ENCODE data around the gene EFNA5. TPM values are rescaled to one million over a fixed set of nuclear protein-coding genes. Genes with fewer than 3 reads are reported as not detected.

Gene EFNA5
- polyA plus RNA-seq, 2 donors: 3.4 to 4.9 TPM

DNA sequence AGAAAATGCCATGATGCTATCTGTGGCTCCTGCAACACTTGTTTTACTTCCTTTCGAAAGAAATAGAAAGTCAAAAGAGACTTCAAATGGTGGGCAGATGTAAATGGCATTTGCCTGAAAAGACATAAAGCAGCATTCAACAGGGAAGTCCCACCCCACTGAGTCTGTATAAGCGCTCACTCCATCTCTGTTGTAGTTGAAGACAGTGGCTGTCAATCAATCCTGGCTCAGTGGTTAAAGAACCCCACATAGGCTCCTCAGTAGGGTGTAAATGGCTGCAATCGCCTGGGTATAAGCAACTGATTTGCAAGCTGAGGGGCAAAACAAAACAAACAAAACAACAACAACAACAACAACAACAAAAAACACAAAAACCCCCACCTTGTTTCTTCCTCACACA is 158.7 kb downstream of the EFNA5 start:
- Histone ChIP-seq H3K4me3 (ENCODE audit: low read depth in 1 of 2, low read length in 2 of 2) (no peak overlapping the region), H3K4me1 (ENCODE audit: control insufficient read depth in 2 of 2, insufficient read depth in 2 of 2, low read length in 1 of 2) (no peaks in the 10 kb centered on the region), H3K27me3 (ENCODE audit: control insufficient read depth in 1 of 2, insufficient read depth in 2 of 2, low read length in 2 of 2) (no peaks in the 10 kb centered on the region), H3K27ac (ENCODE audit: low read depth in 2 of 2, low read length in 1 of 2) (no peak overlapping the region), H3K36me3 (ENCODE audit: control insufficient read depth in 2 of 2, insufficient read depth in 2 of 2, low read length in 1 of 2) (no peaks in the 10 kb centered on the region), H3K9me3 (ENCODE audit: control insufficient read depth in 2 of 2, insufficient read depth in 1 of 2, low read depth in 1 of 2, low read length in 1 of 2) (no peaks in the 10 kb centered on the region)
- 90 to 93% methylated on average over 3 of the region's 3 CpGs for WGBS, 2 donors

DNA sequence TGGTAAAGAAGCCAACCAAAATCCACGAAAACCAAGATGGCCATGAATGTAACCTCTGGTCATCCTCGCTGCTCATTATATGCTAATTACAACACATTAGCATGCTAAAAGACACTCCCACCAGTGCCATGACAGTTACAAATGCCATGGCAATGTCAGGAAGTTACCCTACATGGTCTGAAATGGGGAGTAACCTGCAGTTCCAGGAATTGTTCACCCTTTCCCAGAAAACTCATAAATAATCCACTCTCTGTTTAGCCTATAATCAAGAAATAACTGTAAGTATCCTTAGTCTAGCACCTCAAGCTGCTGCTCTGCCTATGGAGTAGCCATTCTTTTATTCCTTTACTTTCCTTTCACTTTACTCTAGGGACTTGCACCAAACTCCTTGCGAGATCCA is 160.6 kb downstream of the EFNA5 start:
- no peaks in the 10 kb centered on the region for H3K36me3 ChIP-seq (ENCODE audit: control insufficient read depth in 2 of 2, insufficient read depth in 2 of 2, low read length in 1 of 2)
- H3K9me3 ChIP-seq (ENCODE audit: control insufficient read depth in 2 of 2, insufficient read depth in 1 of 2, low read depth in 1 of 2, low read length in 1 of 2): no peaks in the 10 kb centered on the region
- 94 to 98% methylated on average over 3 of the region's 3 CpGs for WGBS, 2 donors
- no peaks in the 10 kb centered on the region for H3K4me1 ChIP-seq (ENCODE audit: control insufficient read depth in 2 of 2, insufficient read depth in 2 of 2, low read length in 1 of 2)
- H3K27ac ChIP-seq (ENCODE audit: low read depth in 2 of 2, low read length in 1 of 2): no peak overlapping the region
- H3K27me3 ChIP-seq (ENCODE audit: control insufficient read depth in 1 of 2, insufficient read depth in 2 of 2, low read length in 2 of 2): no peaks in the 10 kb centered on the region
- no peak overlapping the region for H3K4me3 ChIP-seq (ENCODE audit: low read depth in 1 of 2, low read length in 2 of 2)

DNA sequence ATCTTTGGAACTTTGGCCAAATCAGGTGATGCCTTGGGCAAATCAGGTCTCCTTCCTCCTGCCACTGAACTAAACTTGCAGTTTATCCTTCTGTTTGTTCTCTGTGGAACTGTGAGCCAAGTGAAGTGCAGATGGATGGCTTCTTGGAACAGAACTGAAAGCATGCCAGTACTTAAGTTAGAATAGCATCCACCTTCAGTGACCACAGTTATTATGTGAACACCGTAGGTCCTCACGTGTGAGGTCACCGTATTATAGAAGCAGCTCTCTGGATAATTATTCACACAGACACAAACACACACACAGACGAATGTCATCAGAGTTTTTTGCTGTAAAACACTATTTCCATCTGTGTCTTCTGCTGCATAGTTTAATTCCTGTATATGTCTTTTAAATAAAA is 162.6 kb downstream of the EFNA5 start:
- H3K27me3 ChIP-seq (ENCODE audit: control insufficient read depth in 1 of 2, insufficient read depth in 2 of 2, low read length in 2 of 2): no peaks in the 10 kb centered on the region
- no peaks in the 10 kb centered on the region for H3K4me1 ChIP-seq (ENCODE audit: control insufficient read depth in 2 of 2, insufficient read depth in 2 of 2, low read length in 1 of 2)
- H3K27ac ChIP-seq (ENCODE audit: low read depth in 2 of 2, low read length in 1 of 2): no peak overlapping the region
- H3K36me3 ChIP-seq (ENCODE audit: control insufficient read depth in 2 of 2, insufficient read depth in 2 of 2, low read length in 1 of 2): no peaks in the 10 kb centered on the region
- 48 to 65% methylated on average over 4 of the region's 4 CpGs for WGBS, 2 donors
- no peaks in the 10 kb centered on the region for H3K9me3 ChIP-seq (ENCODE audit: control insufficient read depth in 2 of 2, insufficient read depth in 1 of 2, low read depth in 1 of 2, low read length in 1 of 2)
- no peak overlapping the region for H3K4me3 ChIP-seq (ENCODE audit: low read depth in 1 of 2, low read length in 2 of 2)

DNA sequence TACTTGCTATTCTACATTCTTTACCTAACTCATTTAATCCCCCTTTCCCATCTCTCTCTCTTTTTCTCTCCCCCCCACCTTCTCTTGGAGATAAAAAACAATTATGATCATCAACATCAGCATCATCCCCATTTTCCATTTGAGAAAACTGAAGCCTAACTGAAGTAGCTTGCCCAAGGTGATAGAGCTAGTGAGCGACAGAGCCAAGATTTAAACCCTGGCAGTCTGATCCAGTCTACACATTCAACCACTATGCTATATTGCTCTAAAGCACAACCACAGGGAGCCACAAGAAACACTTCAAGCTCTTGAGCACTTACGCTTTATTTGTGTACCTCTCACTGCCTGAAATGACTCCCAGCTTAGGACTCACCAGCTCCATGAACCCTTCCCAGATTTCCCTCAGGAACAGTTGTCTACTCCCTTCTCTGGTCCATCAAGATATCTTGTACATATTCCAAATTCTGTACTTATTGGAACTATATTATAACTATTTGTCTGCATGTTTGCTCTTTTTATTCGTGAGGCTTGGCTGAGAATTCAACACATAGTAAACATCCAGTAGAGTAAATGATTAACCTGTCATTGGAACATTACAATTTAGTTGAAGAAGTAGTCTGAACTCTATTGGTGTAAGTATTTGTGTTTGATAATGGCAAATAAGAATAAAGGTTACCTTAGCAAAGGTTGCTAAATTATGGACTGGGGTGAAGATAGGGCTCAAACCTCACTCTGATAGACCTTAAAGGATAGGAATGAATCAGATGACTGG is 164.8 kb downstream of the EFNA5 start:
- Histone ChIP-seq H3K36me3 (ENCODE audit: control insufficient read depth in 2 of 2, insufficient read depth in 2 of 2, low read length in 1 of 2) (peaks cover 0 to 2% of the 10 kb centered on the region in 2 donors), H3K4me1 (ENCODE audit: control insufficient read depth in 2 of 2, insufficient read depth in 2 of 2, low read length in 1 of 2) (no peaks in the 10 kb centered on the region), H3K27me3 (ENCODE audit: control insufficient read depth in 1 of 2, insufficient read depth in 2 of 2, low read length in 2 of 2) (no peaks in the 10 kb centered on the region), H3K4me3 (ENCODE audit: low read depth in 1 of 2, low read length in 2 of 2) (no peak overlapping the region), H3K27ac (ENCODE audit: low read depth in 2 of 2, low read length in 1 of 2) (no peak overlapping the region), H3K9me3 (ENCODE audit: control insufficient read depth in 2 of 2, insufficient read depth in 1 of 2, low read depth in 1 of 2, low read length in 1 of 2) (no peaks in the 10 kb centered on the region)
- WGBS, 2 donors: 59 to 87% methylated on average over 3 of the region's 3 CpGs

DNA sequence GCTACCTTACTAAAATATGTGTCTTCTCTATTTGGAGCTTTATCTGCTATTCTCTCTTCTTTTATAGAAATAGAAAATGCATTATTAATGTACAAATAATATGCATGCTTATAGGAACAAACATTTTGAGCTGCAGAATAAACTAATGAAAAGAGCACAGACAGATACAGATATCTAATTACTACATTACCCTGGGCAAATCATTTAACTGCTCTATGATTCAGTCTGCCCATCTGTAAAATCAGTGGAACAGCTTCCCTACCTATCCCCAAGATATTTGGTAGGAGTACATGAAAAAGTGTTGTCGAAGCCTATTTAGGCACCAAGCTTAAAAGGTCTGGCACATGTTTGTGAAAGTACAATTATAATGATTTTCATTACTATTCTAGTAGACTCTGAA is 166.3 kb downstream of the EFNA5 start:
- Histone ChIP-seq H3K27ac (ENCODE audit: low read depth in 2 of 2, low read length in 1 of 2) (no peak overlapping the region), H3K36me3 (ENCODE audit: control insufficient read depth in 2 of 2, insufficient read depth in 2 of 2, low read length in 1 of 2) (peaks cover 0 to 2% of the 10 kb centered on the region in 2 donors), H3K27me3 (ENCODE audit: control insufficient read depth in 1 of 2, insufficient read depth in 2 of 2, low read length in 2 of 2) (no peaks in the 10 kb centered on the region), H3K9me3 (ENCODE audit: control insufficient read depth in 2 of 2, insufficient read depth in 1 of 2, low read depth in 1 of 2, low read length in 1 of 2) (no peaks in the 10 kb centered on the region), H3K4me3 (ENCODE audit: low read depth in 1 of 2, low read length in 2 of 2) (no peak overlapping the region), H3K4me1 (ENCODE audit: control insufficient read depth in 2 of 2, insufficient read depth in 2 of 2, low read length in 1 of 2) (no peaks in the 10 kb centered on the region)
- 49 to 98% methylated on average over 1 of the region's 1 CpG for WGBS, 2 donors

DNA sequence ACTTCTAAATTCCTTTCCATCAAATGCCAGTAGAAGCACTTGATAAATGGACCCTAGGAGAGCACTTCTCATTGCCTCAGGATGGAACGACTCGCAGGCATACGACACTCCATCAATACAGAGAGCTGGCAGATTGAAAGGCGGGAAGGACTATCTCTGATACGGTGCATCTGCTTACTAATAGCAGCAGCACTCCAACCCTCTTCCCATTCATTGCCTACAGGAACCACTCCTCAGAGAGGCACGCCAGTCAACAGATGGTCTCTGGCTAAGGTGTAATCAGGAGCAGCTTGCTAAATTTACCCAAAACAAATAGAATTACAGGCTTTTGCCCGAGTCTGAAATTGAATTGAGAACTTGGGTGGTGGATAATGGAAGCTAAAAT is 168.1 kb downstream of the EFNA5 start:
- no peaks in the 10 kb centered on the region for H3K27me3 ChIP-seq (ENCODE audit: control insufficient read depth in 1 of 2, insufficient read depth in 2 of 2, low read length in 2 of 2)
- H3K27ac ChIP-seq (ENCODE audit: low read depth in 2 of 2, low read length in 1 of 2): no peak overlapping the region
- H3K4me1 ChIP-seq (ENCODE audit: control insufficient read depth in 2 of 2, insufficient read depth in 2 of 2, low read length in 1 of 2): no peaks in the 10 kb centered on the region
- no peaks in the 10 kb centered on the region for H3K9me3 ChIP-seq (ENCODE audit: control insufficient read depth in 2 of 2, insufficient read depth in 1 of 2, low read depth in 1 of 2, low read length in 1 of 2)
- H3K36me3 ChIP-seq (ENCODE audit: control insufficient read depth in 2 of 2, insufficient read depth in 2 of 2, low read length in 1 of 2): peaks cover 0 to 2% of the 10 kb centered on the region in 2 donors
- WGBS, 2 donors: 81 to 88% methylated on average over 7 of the region's 7 CpGs
- no peak overlapping the region for H3K4me3 ChIP-seq (ENCODE audit: low read depth in 1 of 2, low read length in 2 of 2)

DNA sequence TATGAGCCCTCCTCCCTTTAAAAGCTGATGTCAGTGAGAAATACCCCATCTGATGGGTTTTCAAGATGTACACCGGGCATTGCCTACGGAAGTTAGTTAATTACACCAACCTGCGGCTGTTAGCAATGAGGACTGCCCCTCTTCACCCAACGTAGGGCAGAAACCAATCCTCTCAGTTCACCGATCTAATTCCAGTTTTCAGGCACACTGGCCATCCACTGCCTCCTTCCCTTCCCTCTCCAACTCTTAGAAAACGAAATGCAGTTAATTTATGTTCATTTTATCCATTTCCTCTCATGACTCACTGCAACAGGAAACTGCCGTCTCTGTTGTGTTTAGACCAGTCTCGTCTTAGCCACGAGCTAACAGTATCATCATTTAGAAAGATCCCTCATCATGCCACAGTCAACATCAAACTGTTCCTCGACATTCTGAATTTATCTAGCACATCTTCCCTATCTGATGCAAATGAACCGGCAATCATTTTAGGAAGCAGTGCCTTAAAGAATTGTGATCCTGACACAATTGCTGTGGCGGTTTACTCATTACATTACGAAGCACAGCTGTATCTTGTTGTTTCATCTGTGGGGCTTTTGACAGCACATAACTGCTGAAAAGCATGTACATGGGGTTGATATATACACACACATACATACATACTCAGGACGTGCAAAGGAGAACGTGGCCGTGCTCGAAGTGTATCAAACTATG is 168.6 kb downstream of the EFNA5 start:
- Histone ChIP-seq H3K4me1 (ENCODE audit: control insufficient read depth in 2 of 2, insufficient read depth in 2 of 2, low read length in 1 of 2) (no peaks in the 10 kb centered on the region), H3K27me3 (ENCODE audit: control insufficient read depth in 1 of 2, insufficient read depth in 2 of 2, low read length in 2 of 2) (no peaks in the 10 kb centered on the region), H3K36me3 (ENCODE audit: control insufficient read depth in 2 of 2, insufficient read depth in 2 of 2, low read length in 1 of 2) (peaks cover 0 to 2% of the 10 kb centered on the region in 2 donors), H3K4me3 (ENCODE audit: low read depth in 1 of 2, low read length in 2 of 2) (no peak overlapping the region), H3K9me3 (ENCODE audit: control insufficient read depth in 2 of 2, insufficient read depth in 1 of 2, low read depth in 1 of 2, low read length in 1 of 2) (no peaks in the 10 kb centered on the region), H3K27ac (ENCODE audit: low read depth in 2 of 2, low read length in 1 of 2) (no peak overlapping the region)
- 69 to 71% methylated on average over 17 of the region's 17 CpGs for WGBS, 2 donors

DNA sequence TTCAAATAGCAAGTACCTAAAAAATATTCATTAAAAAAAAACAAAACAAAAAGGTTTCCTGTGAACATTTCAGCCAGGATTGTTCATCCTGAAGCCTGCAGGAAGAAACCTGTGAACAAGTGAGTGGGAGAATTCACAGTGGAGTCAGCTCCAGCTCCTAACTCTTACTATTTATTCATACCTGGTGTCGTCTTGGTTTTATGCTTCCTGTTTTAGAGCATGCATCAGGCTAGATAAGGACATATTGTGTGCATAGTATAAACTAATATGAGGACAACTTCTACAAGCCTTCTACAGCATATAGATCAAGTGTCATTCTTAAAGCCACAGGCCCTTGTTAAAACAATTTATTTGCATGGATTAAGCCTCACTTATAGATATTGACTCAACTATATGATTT is 169.9 kb downstream of the EFNA5 start:
- 50 to 52% methylated on average over 1 of the region's 1 CpG for WGBS, 2 donors
- Histone ChIP-seq H3K27ac (ENCODE audit: low read depth in 2 of 2, low read length in 1 of 2) (no peak overlapping the region), H3K4me1 (ENCODE audit: control insufficient read depth in 2 of 2, insufficient read depth in 2 of 2, low read length in 1 of 2) (no peaks in the 10 kb centered on the region), H3K36me3 (ENCODE audit: control insufficient read depth in 2 of 2, insufficient read depth in 2 of 2, low read length in 1 of 2) (peaks cover 0 to 2% of the 10 kb centered on the region in 2 donors), H3K9me3 (ENCODE audit: control insufficient read depth in 2 of 2, insufficient read depth in 1 of 2, low read depth in 1 of 2, low read length in 1 of 2) (no peaks in the 10 kb centered on the region), H3K27me3 (ENCODE audit: control insufficient read depth in 1 of 2, insufficient read depth in 2 of 2, low read length in 2 of 2) (no peaks in the 10 kb centered on the region), H3K4me3 (ENCODE audit: low read depth in 1 of 2, low read length in 2 of 2) (no peak overlapping the region)

DNA sequence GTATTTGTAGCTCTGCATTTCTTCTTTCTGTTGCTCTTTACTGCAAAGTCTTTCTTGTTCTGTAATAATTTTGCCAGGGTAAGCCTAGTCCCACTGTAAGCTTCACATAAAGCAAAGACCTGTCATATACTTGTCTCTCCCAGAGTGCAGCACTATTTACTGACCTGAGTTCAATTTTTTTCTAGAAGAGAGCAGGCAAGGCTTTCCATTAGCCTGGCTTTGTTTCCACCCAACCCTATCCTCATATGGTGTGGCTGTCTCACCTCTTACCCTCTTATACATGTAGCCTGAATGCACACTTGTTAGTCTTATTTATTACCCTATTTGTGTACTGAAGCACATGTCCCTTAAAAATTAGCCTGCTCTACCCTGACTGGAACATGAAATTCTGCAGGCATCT is 170.4 kb downstream of the EFNA5 start:
- Histone ChIP-seq H3K4me3 (ENCODE audit: low read depth in 1 of 2, low read length in 2 of 2) (no peak overlapping the region), H3K27ac (ENCODE audit: low read depth in 2 of 2, low read length in 1 of 2) (no peak overlapping the region), H3K36me3 (ENCODE audit: control insufficient read depth in 2 of 2, insufficient read depth in 2 of 2, low read length in 1 of 2) (peaks cover 0 to 2% of the 10 kb centered on the region in 2 donors), H3K9me3 (ENCODE audit: control insufficient read depth in 2 of 2, insufficient read depth in 1 of 2, low read depth in 1 of 2, low read length in 1 of 2) (no peaks in the 10 kb centered on the region), H3K4me1 (ENCODE audit: control insufficient read depth in 2 of 2, insufficient read depth in 2 of 2, low read length in 1 of 2) (no peaks in the 10 kb centered on the region), H3K27me3 (ENCODE audit: control insufficient read depth in 1 of 2, insufficient read depth in 2 of 2, low read length in 2 of 2) (no peaks in the 10 kb centered on the region)

DNA sequence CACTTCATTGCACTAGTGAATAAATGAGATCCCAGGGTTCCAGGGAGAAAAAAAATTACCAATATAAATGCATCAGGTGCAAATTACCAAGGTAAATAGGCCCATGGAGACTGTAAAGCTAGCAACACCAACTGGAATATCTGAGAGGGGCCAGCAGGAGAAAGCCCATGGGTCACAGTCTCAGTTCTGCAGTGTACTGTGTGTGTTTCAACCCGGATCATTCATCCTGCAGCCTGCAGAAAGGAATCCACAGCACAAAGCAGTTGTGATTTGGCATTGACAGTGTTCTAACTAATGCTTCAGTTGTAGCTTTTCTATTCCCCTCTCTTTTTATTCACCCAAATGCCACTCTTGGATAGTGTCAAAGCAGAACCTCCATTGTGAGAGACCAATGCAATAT is 171.0 kb downstream of the EFNA5 start:
- H3K4me3 ChIP-seq (ENCODE audit: low read depth in 1 of 2, low read length in 2 of 2): no peak overlapping the region

More for the DNA sequence above, 171.0 kb downstream of the EFNA5 start:
- Histone ChIP-seq H3K27ac (ENCODE audit: low read depth in 2 of 2, low read length in 1 of 2) (no peak overlapping the region), H3K27me3 (ENCODE audit: control insufficient read depth in 1 of 2, insufficient read depth in 2 of 2, low read length in 2 of 2) (no peaks in the 10 kb centered on the region), H3K36me3 (ENCODE audit: control insufficient read depth in 2 of 2, insufficient read depth in 2 of 2, low read length in 1 of 2) (peaks cover 0 to 2% of the 10 kb centered on the region in 2 donors), H3K9me3 (ENCODE audit: control insufficient read depth in 2 of 2, insufficient read depth in 1 of 2, low read depth in 1 of 2, low read length in 1 of 2) (no peaks in the 10 kb centered on the region), H3K4me1 (ENCODE audit: control insufficient read depth in 2 of 2, insufficient read depth in 2 of 2, low read length in 1 of 2) (no peaks in the 10 kb centered on the region)
- 55 to 73% methylated on average over 1 of the region's 1 CpG for WGBS, 2 donors

Data from esophagus (tissue), 2 donors.